Glutamatergic neuron (in vitro differentiated cells): ENCODE data around the gene CAND2. TPM values are rescaled to one million over a fixed set of nuclear protein-coding genes. Genes with fewer than 3 reads are reported as not detected.

ENCODE experiments used
- DNase-seq: peaks from one replicate; pipeline ENCODE4 v3.0.0; 2022
- H3K27ac Mint-ChIP-seq: one replicate; pipeline ENCODE4 v1.8.0; 2020; ENCODE audit warnings: mild to moderate bottlenecking, mixed read lengths, inconsistent platforms; ENCODE audit not compliant: unreplicated experiment
- H3K27me3 Mint-ChIP-seq: one replicate; pipeline ENCODE4 v1.8.0; 2020; ENCODE audit warnings: mild to moderate bottlenecking, moderate library complexity, mixed read lengths, inconsistent platforms; ENCODE audit not compliant: unreplicated experiment
- H3K36me3 Mint-ChIP-seq: one replicate; pipeline ENCODE4 v1.8.0; 2020; ENCODE audit warnings: mild to moderate bottlenecking, mixed read lengths, inconsistent platforms; ENCODE audit not compliant: unreplicated experiment
- H3K4me1 Mint-ChIP-seq: one replicate; pipeline ENCODE4 v1.8.0; 2020; ENCODE audit warnings: mild to moderate bottlenecking, low read depth, mixed read lengths, inconsistent platforms; ENCODE audit not compliant: unreplicated experiment
- H3K4me3 Mint-ChIP-seq: one replicate; pipeline ENCODE4 v1.8.0; 2020; ENCODE audit warnings: mild to moderate bottlenecking, mixed read lengths, inconsistent platforms; ENCODE audit not compliant: unreplicated experiment
- H3K9me3 Mint-ChIP-seq: one replicate; pipeline ENCODE4 v1.8.0; 2020; ENCODE audit warnings: mild to moderate bottlenecking, moderate library complexity, mixed read lengths, inconsistent platforms; ENCODE audit not compliant: unreplicated experiment
- CTCF ChIP-seq: fragments of 200-600 bp; sonication (generic); IDR thresholded peaks from one replicate; pipeline ENCODE4 v1.5.0; 2021; ENCODE audit not compliant: partially characterized antibody, unreplicated experiment
- total RNA-seq: library from RNA; stranded (reverse); fragmentation: NEBNext Ultra II Directional; extraction: Animal tissue kit (Norgen Biotek cat#: 25700); gene quantifications from one replicate; pipeline ENCODE4 v1.2.1, GENCODE V29; 2021; ENCODE audit not compliant: unreplicated experiment

The CAND2 gene
- total RNA-seq, 1 donor from 2014 or later: 8.8 TPM

- no peaks in the 10 kb centered on the region for H3K36me3 Mint-ChIP-seq
- no peak for DNase-seq
- TF ChIP-seq CTCF: no peak
- no peak overlapping the region for H3K27ac Mint-ChIP-seq
- H3K4me1 Mint-ChIP-seq: no peaks in the 10 kb centered on the region
- H3K27me3 Mint-ChIP-seq: peaks cover 10% of the 10 kb centered on the region
- no peak overlapping the region for H3K4me3 Mint-ChIP-seq
- H3K9me3 Mint-ChIP-seq: peaks cover 7% of the 10 kb centered on the region
Observed at GRCh38 chr3:12854565-12854964, 58.1 kb downstream of the CAND2 start.

- Mint-ChIP-seq H3K27me3 (peaks cover 9% of the 10 kb centered on the region), H3K4me3 (no peak overlapping the region), H3K4me1 (no peaks in the 10 kb centered on the region), H3K9me3 (peaks cover 7% of the 10 kb centered on the region), H3K27ac (no peak overlapping the region), H3K36me3 (peaks cover 5% of the 10 kb centered on the region)
- DNase-seq: no peak
- TF ChIP-seq CTCF: no peak
Observed at GRCh38 chr3:12856626-12857025, 60.1 kb downstream of the CAND2 start.

GRCh38 chr3:12859840-12860239 lies 63.4 kb downstream of the CAND2 start:
- Mint-ChIP-seq H3K36me3 (peaks cover 5% of the 10 kb centered on the region), H3K4me1 (no peaks in the 10 kb centered on the region), H3K9me3 (peaks cover 4% of the 10 kb centered on the region), H3K27me3 (peaks cover 8% of the 10 kb centered on the region), H3K4me3 (no peak overlapping the region), H3K27ac (no peak overlapping the region)
- no peak for TF ChIP-seq CTCF
- DNase-seq: no peak

GRCh38 chr3:12861611-12862010 lies 65.1 kb downstream of the CAND2 start:
- TF ChIP-seq CTCF: no peak
- no peak for DNase-seq
- Mint-ChIP-seq H3K4me3 (no peak overlapping the region), H3K9me3 (peaks cover 4% of the 10 kb centered on the region), H3K4me1 (no peaks in the 10 kb centered on the region), H3K27me3 (peaks cover 2% of the 10 kb centered on the region), H3K36me3 (peaks cover 16% of the 10 kb centered on the region), H3K27ac (no peak overlapping the region)

GRCh38 chr3:12862387-12862786 lies 65.9 kb downstream of the CAND2 start:
- Mint-ChIP-seq H3K9me3 (peaks cover 4% of the 10 kb centered on the region), H3K36me3 (peaks cover 16% of the 10 kb centered on the region), H3K27me3 (peaks cover 2% of the 10 kb centered on the region), H3K27ac (no peak overlapping the region), H3K4me1 (no peaks in the 10 kb centered on the region), H3K4me3 (no peak overlapping the region)
- no peak for TF ChIP-seq CTCF
- DNase-seq: no peak
